ENCODE results near the gene DPH3.

DPH3 gene

DNA sequence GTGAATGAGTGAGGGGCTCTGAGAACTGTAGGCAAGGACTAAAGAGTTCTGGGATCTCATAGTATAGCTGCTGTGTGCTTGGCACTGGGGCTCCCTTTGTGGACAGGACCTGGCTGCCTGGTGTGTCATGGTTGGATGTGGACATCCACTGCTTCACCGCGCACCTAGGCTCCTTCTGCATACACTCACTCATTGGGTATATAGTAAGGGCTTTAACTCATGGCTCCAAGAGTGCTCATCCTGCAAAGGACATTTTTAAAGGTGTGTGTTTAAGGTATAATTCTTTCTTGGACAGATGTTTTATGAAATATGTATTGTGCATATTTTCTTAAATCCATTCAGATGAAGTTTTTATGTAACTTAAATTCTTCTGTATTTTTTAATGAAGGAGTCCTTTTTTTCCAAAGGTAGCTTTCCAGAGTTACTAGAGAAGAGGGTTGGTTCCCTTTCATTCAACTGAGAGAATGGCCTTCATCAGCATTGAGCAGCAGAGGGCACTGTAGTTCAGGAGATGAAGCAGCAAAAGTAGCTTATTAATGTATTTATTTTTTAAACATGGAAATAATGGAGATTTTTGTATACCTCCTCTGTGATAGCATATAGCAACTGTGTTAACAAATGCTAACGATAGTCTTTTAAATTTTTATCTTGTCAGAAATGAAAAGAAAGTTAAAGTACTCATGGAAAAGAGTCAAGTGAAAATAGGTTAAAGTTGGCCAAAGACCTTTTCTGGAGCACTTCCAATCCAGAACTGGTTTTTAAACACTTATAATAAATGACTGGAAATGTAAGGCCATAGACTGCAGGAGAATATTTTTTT lies 25.5 kb upstream of the DPH3 start:
- H3K27ac ChIP-seq, result no peak overlapping the region
- no peak for TF ChIP-seq ZFX (IDR thresholded peaks at IDR 0.05)
- TF ChIP-seq, protein P1, sequence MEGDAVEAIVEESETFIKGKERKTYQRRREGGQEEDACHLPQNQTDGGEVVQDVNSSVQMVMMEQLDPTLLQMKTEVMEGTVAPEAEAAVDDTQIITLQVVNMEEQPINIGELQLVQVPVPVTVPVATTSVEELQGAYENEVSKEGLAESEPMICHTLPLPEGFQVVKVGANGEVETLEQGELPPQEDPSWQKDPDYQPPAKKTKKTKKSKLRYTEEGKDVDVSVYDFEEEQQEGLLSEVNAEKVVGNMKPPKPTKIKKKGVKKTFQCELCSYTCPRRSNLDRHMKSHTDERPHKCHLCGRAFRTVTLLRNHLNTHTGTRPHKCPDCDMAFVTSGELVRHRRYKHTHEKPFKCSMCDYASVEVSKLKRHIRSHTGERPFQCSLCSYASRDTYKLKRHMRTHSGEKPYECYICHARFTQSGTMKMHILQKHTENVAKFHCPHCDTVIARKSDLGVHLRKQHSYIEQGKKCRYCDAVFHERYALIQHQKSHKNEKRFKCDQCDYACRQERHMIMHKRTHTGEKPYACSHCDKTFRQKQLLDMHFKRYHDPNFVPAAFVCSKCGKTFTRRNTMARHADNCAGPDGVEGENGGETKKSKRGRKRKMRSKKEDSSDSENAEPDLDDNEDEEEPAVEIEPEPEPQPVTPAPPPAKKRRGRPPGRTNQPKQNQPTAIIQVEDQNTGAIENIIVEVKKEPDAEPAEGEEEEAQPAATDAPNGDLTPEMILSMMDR (conservative IDR thresholded peaks at IDR 0.05), result peak; percentile 83

DNA sequence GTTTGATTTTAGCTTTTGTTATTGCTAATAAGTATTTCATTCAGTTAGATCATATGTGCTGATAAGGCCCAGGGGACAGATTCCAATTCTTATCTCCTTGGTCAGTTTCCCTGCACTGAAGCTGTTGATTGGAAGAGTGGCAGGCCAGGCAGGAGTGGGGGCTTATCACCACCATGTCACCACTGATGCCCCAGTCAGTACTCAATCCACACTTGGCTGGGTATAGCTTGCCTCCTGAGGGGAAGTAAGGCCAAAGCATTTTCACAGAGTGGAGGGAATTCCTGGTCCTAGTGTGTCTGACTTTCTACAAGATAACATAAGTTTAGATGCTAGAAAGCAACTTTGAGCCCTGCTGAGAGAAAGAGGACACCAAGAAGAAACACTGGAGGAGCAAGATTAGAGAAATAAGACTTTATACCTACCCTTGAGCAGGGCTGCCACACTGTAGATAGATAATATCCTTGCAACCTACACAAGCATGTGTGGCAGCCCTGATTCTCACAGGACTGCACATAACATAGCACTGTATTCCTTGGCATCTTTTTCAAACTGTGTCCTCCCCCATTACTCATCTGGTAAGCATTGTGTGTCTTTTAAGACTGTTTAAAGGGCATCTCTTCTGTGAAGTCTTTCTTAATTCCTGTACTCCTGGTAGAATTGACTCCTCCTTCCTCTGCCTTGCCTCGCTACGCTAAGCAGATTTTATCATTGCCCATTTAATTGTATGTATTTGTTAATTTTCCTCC lies 24.6 kb upstream of the DPH3 start:
- no peak for TF ChIP-seq ZFX (IDR thresholded peaks at IDR 0.05)
- TF ChIP-seq, protein P1 (conservative IDR thresholded peaks at IDR 0.05), result no peak
- no peak overlapping the region for H3K27ac ChIP-seq

GRCh38 chr3:16288664-16289063 lies 23.9 kb upstream of the DPH3 start:
- H3K27ac ChIP-seq, result no peak overlapping the region
- TF ChIP-seq, protein P1 (conservative IDR thresholded peaks at IDR 0.05), result no peak
- no peak for TF ChIP-seq ZFX (IDR thresholded peaks at IDR 0.05)

GRCh38 chr3:16286751-16287543 lies 22.2 kb upstream of the DPH3 start:
- no peak overlapping the region for H3K27ac ChIP-seq
- TF ChIP-seq, protein P1 (conservative IDR thresholded peaks at IDR 0.05), result no peak
- no peak for TF ChIP-seq ZFX (IDR thresholded peaks at IDR 0.05)

- H3K27ac ChIP-seq, result no peak overlapping the region
- TF ChIP-seq ZFX (IDR thresholded peaks at IDR 0.05), result no peak
- TF ChIP-seq, protein P1 (conservative IDR thresholded peaks at IDR 0.05), result no peak
Observed at GRCh38 chr3:16286161-16286560, 21.4 kb upstream of the DPH3 start.

DNA sequence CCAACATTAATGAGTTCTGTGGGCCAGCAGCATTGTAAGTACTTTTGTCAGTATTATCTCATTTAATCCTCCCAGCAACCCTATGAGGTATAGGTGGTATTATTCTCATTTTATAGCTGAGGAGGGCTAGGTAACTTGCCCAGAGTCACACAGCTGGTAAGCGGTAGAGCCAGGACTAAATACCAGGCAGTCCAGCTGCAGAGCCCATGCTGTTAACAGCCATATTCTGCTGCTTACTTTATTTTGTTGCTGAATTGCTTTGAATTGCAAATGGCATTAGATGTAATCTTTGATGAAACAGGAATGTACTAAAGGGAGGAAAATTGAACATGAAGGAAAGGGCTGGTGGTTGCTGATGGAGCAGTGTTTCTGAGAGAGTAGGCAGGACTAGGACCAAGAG lies 19.9 kb upstream of the DPH3 start:
- H3K27ac ChIP-seq, result no peak overlapping the region
- TF ChIP-seq ZFX (IDR thresholded peaks at IDR 0.05), result no peak
- TF ChIP-seq, protein P1 (conservative IDR thresholded peaks at IDR 0.05), result no peak
